Kidney epithelial cell (primary cell): ENCODE measurements around the gene OR13A1. TPM values are rescaled to one million over a fixed set of nuclear protein-coding genes. Genes with fewer than 3 reads are reported as not detected.
"Not testable (repeated sequence)": the region's sequence is repeated elsewhere in the genome, so short reads cannot be mapped to it uniquely, and the experiment has no call there.

ENCODE experiments used
- DNase-seq: peaks from one replicate; pipeline ENCODE4 v3.0.0-alpha.2; 2010; ENCODE audit warnings: low read depth
- H3K27me3 ChIP-seq: 2 replicates; pipeline ENCODE4 v1.6.0; 2011; ENCODE audit warnings: low read length; ENCODE audit not compliant: control insufficient read depth, insufficient read depth
- H3K36me3 ChIP-seq: 2 replicates; pipeline ENCODE4 v1.5.1; 2011; ENCODE audit warnings: low read length; ENCODE audit not compliant: control insufficient read depth, insufficient read depth
- H3K4me3 ChIP-seq: 2 replicates; pipeline ENCODE4 v1.5.1; 2011; ENCODE audit warnings: low read depth, mild to moderate bottlenecking, control low read depth, low read length
- CTCF ChIP-seq: IDR thresholded peaks from 2 replicates; pipeline ENCODE4 v1.5.1; 2011; ENCODE audit warnings: mild to moderate bottlenecking, moderate library complexity, low read length, control low read depth, inconsistent platforms; ENCODE audit not compliant: insufficient read depth, poor library complexity, severe bottlenecking
- total RNA-seq: library from RNA; depleted of rRNA; stranded (reverse); fragments of >200 nt; gene quantifications from 2 replicates; pipeline ENCODE4 v1.2.3, GENCODE V29; 2015

The OR13A1 gene
- total RNA-seq, 1 donor from 2014 or later: not detected

GRCh38 chr10:45261243-45261775 is 54.1 kb downstream of the OR13A1 start:
- Histone ChIP-seq H3K36me3 (no peaks in the 10 kb centered on the region), H3K4me3 (no peak overlapping the region), H3K27me3 (no peaks in the 10 kb centered on the region)
- no peak for TF ChIP-seq CTCF
- DNase-seq: no peak

- H3K27me3 ChIP-seq, H3K4me3 ChIP-seq, DNase-seq, H3K36me3 ChIP-seq: not testable (repeated sequence)
These were observed 54.8 kb downstream of the OR13A1 start for GRCh38 chr10:45260635-45261034.

- H3K4me3 ChIP-seq, DNase-seq, H3K36me3 ChIP-seq, H3K27me3 ChIP-seq: not testable (repeated sequence)
These were observed 55.5 kb downstream of the OR13A1 start for GRCh38 chr10:45259786-45260495.

GRCh38 chr10:45257600-45257999 is 57.8 kb downstream of the OR13A1 start:
- no peak for DNase-seq
- TF ChIP-seq CTCF: no peak
- H3K36me3 ChIP-seq: no peaks in the 10 kb centered on the region
- peaks cover 2% of the 10 kb centered on the region for H3K27me3 ChIP-seq
- H3K4me3 ChIP-seq: no peak overlapping the region

GRCh38 chr10:45256246-45256645 is 59.2 kb downstream of the OR13A1 start:
- TF ChIP-seq CTCF: no peak
- H3K36me3 ChIP-seq: no peaks in the 10 kb centered on the region
- H3K27me3 ChIP-seq: peaks cover 2% of the 10 kb centered on the region
- H3K4me3 ChIP-seq: no peak overlapping the region
- DNase-seq: no peak

- Histone ChIP-seq H3K27me3 (peaks cover 2% of the 10 kb centered on the region), H3K36me3 (no peaks in the 10 kb centered on the region), H3K4me3 (no peak overlapping the region)
- DNase-seq: no peak
- no peak for TF ChIP-seq CTCF
These were observed 59.7 kb downstream of the OR13A1 start for GRCh38 chr10:45255706-45256105.

GRCh38 chr10:45254892-45255291 is 60.5 kb downstream of the OR13A1 start:
- Histone ChIP-seq H3K36me3 (no peaks in the 10 kb centered on the region), H3K4me3 (no peak overlapping the region), H3K27me3 (peaks cover 2% of the 10 kb centered on the region)
- no peak for TF ChIP-seq CTCF
- no peak for DNase-seq
